Keratinocyte (primary cell): ENCODE measurements around the gene MKX. TPM values are rescaled to one million over a fixed set of nuclear protein-coding genes. Genes with fewer than 3 reads are reported as not detected.

Experiments used
- DNase-seq: peaks from one replicate; pipeline ENCODE4 v3.0.0-alpha.2; 2011; ENCODE audit warnings: low read depth, missing footprints, low spot score
- FAIRE-seq: peaks from 2 replicates; lab custom pipeline; 2011; peaks lifted over from hg19 to GRCh38; lab: Jason Lieb, UNC
- H2AFZ ChIP-seq: 2 replicates; pipeline ENCODE4 v1.6.0; 2012; ENCODE audit warnings: low read length, control low read depth, inconsistent platforms; ENCODE audit not compliant: control insufficient read depth
- H3K27ac ChIP-seq: 2 replicates; pipeline ENCODE4 v1.5.1; 2011; ENCODE audit warnings: low read length; ENCODE audit not compliant: control insufficient read depth, insufficient read depth
- H3K27me3 ChIP-seq: 3 replicates; pipeline ENCODE4 v1.6.0; 2011; ENCODE audit warnings: low read length; ENCODE audit not compliant: control insufficient read depth, insufficient read depth; ENCODE audit errors: extremely low read depth
- H3K36me3 ChIP-seq, 2 experiments: 2 replicates in 1 of 2; 3 replicates in 1 of 2; pipeline ENCODE4 v1.5.1; 2011; ENCODE audit warnings: low read length in 2 of 2, mild to moderate bottlenecking in 1 of 2; ENCODE audit not compliant: control insufficient read depth in 2 of 2, insufficient read depth in 2 of 2; ENCODE audit errors: extremely low read depth in 1 of 2
- H3K4me1 ChIP-seq: 3 replicates; pipeline ENCODE4 v1.5.1; 2011; ENCODE audit warnings: low read length; ENCODE audit not compliant: control insufficient read depth, insufficient read depth; ENCODE audit errors: extremely low read depth
- H3K4me2 ChIP-seq: 3 replicates; pipeline ENCODE4 v1.6.0; 2011; ENCODE audit warnings: low read depth, low read length; ENCODE audit not compliant: control insufficient read depth, insufficient read depth; ENCODE audit errors: extremely low read depth
- H3K4me3 ChIP-seq, 3 experiments: fragments of 200-600 bp in 1 of 3; sonication (generic) in 1 of 3; 2 replicates in 2 of 3; 3 replicates in 1 of 3; pipeline ENCODE4 v1.5.1; 2011 to 2016; ENCODE audit warnings: low read length in 3 of 3, mild to moderate bottlenecking in 3 of 3, control low read depth in 2 of 3, inconsistent platforms in 1 of 3, low read depth in 1 of 3, mixed read lengths in 1 of 3, mixed run types in 1 of 3, moderate library complexity in 1 of 3; ENCODE audit not compliant: control insufficient read depth in 2 of 3, insufficient read depth in 2 of 3; ENCODE audit errors: extremely low read depth in 1 of 3
- H3K79me2 ChIP-seq: 2 replicates; pipeline ENCODE4 v1.6.0; 2012; ENCODE audit warnings: low read length; ENCODE audit not compliant: control insufficient read depth, insufficient read depth
- H3K9ac ChIP-seq: 3 replicates; pipeline ENCODE4 v1.6.0; 2011; ENCODE audit warnings: low read length; ENCODE audit not compliant: control insufficient read depth, insufficient read depth; ENCODE audit errors: extremely low read depth
- H3K9me1 ChIP-seq: 3 replicates; pipeline ENCODE4 v1.6.0; 2011; ENCODE audit warnings: low read length; ENCODE audit not compliant: control insufficient read depth, insufficient read depth; ENCODE audit errors: extremely low read depth
- H3K9me3 ChIP-seq: 2 replicates; pipeline ENCODE4 v1.5.1; 2012; ENCODE audit warnings: low read depth, low read length; ENCODE audit not compliant: control insufficient read depth
- H4K20me1 ChIP-seq: 3 replicates; pipeline ENCODE4 v1.6.0; 2011; ENCODE audit warnings: low read length; ENCODE audit not compliant: control insufficient read depth, insufficient read depth; ENCODE audit errors: extremely low read depth
- CTCF ChIP-seq, 3 experiments: IDR thresholded peaks in 1 of 3; conservative IDR thresholded peaks in 1 of 3; optimal IDR thresholded peaks in 1 of 3; 2 replicates in 2 of 3; 3 replicates in 1 of 3; pipeline versions ENCODE3 to v1.5.1; 2011; ENCODE audit warnings: low read length in 3 of 3, mild to moderate bottlenecking in 3 of 3, moderate library complexity in 2 of 3, control low read depth in 1 of 3, inconsistent platforms in 1 of 3; ENCODE audit not compliant: insufficient read depth in 2 of 3; ENCODE audit errors: extremely low read depth in 1 of 3
- EZH2 ChIP-seq: IDR thresholded peaks from one replicate; pipeline ENCODE4 v1.6.1; 2012; ENCODE audit warnings: inconsistent platforms, mild to moderate bottlenecking, low read length, moderate library complexity
- dilution Hi-C: fragments of 300-500 bp; cut with MboI; formaldehyde crosslinking; loops from one replicate; pipeline ENCODE4 v1.7.0; 2020; ENCODE audit warnings: low sequenced_read_pairs; ENCODE audit not compliant: extremely low pct_ligation_motif_present
- polyA plus RNA-seq, 5 experiments: library from polyadenylated mRNA; depleted of rRNA in 3 of 5; stranded (reverse) in 3 of 5; stranded (forward) in 1 of 5; unstranded in 1 of 5; fragments of >200 nt; gene quantifications; 1 replicate in 1 of 5; 2 replicates in 3 of 5; 3 replicates in 1 of 5; pipeline versions ENCODE4 v1.2.1 to v1.2.3, GENCODE V29; 2011 to 2012; ENCODE audit warnings: missing spikeins in 2 of 5, low read depth in 1 of 5, low replicate concordance in 1 of 5

MKX gene
- polyA plus RNA-seq, 1 donor (not counting 4 experiments of a cell fraction or from before 2014, with no cell fraction given) = 0.04 TPM

GRCh38 chr10:27695088-27695487, 50.5 kb downstream of the MKX start:
- H3K9me1 ChIP-seq = no peaks in the 10 kb centered on the region
- TF ChIP-seq CTCF (optimal IDR thresholded peaks at IDR 0.05 in 1 of 3, IDR thresholded peaks at IDR 0.05 in 1 of 3, conservative IDR thresholded peaks at IDR 0.05 in 1 of 3; ENCODE audit: extremely low read depth in 1 of 3, insufficient read depth in 2 of 3, low read length in 3 of 3) = no peak
- no peak for TF ChIP-seq EZH2
- H3K27ac ChIP-seq = no peak overlapping the region
- no peaks in the 10 kb centered on the region for H3K36me3 ChIP-seq
- H3K79me2 ChIP-seq = no peaks in the 10 kb centered on the region
- H3K4me2 ChIP-seq = no peak overlapping the region
- FAIRE-seq = no peak
- H3K4me1 ChIP-seq = no peaks in the 10 kb centered on the region
- DNase-seq = no peak
- H2AFZ ChIP-seq = no peak overlapping the region
- H3K9ac ChIP-seq = no peak overlapping the region
- no peak overlapping the region for H3K4me3 ChIP-seq
- dilution Hi-C loops = no loop called here
- H3K9me3 ChIP-seq = no peaks in the 10 kb centered on the region
- no peaks in the 10 kb centered on the region for H4K20me1 ChIP-seq
- no peaks in the 10 kb centered on the region for H3K27me3 ChIP-seq

- DNase-seq = no peak
Measured at GRCh38 chr10:27692663-27693062, 53.0 kb downstream of the MKX start.

More at GRCh38 chr10:27692663-27693062, 53.0 kb downstream of the MKX start:
- no peak for FAIRE-seq
- H3K27me3 ChIP-seq = no peaks in the 10 kb centered on the region
- H3K4me1 ChIP-seq = no peaks in the 10 kb centered on the region
- H3K9me3 ChIP-seq = no peaks in the 10 kb centered on the region
- H4K20me1 ChIP-seq = no peaks in the 10 kb centered on the region
- dilution Hi-C loops = no loop called here
- no peak overlapping the region for H2AFZ ChIP-seq
- H3K27ac ChIP-seq = no peak overlapping the region
- no peak overlapping the region for H3K4me3 ChIP-seq
- H3K36me3 ChIP-seq = no peaks in the 10 kb centered on the region
- TF ChIP-seq CTCF (optimal IDR thresholded peaks at IDR 0.05 in 1 of 3, IDR thresholded peaks at IDR 0.05 in 1 of 3, conservative IDR thresholded peaks at IDR 0.05 in 1 of 3; ENCODE audit: extremely low read depth in 1 of 3, insufficient read depth in 2 of 3, low read length in 3 of 3) = no peak
- TF ChIP-seq EZH2 = no peak
- no peak overlapping the region for H3K4me2 ChIP-seq
- no peak overlapping the region for H3K9ac ChIP-seq
- no peaks in the 10 kb centered on the region for H3K79me2 ChIP-seq
- H3K9me1 ChIP-seq = no peaks in the 10 kb centered on the region
